HEK293T (cell line): Measurements from ENCODE around the gene LSAMP.

Experiments
- ARNT ChIP-seq: fragments of 450-650 bp; IDR thresholded peaks from 2 replicates; pipeline ENCODE4 v1.6.1; 2017; ENCODE audit warnings: mild to moderate bottlenecking
- BHLHE40 ChIP-seq: fragments of 450-650 bp; IDR thresholded peaks from 2 replicates; pipeline ENCODE4 v1.6.1; 2016; ENCODE audit warnings: mild to moderate bottlenecking, moderate library complexity, borderline replicate concordance
- CTBP1 ChIP-seq: fragments of 450-650 bp; IDR thresholded peaks from 2 replicates; pipeline ENCODE4 v1.6.1; 2016; ENCODE audit warnings: borderline replicate concordance
- FOXK2 ChIP-seq: fragments of 450-650 bp; IDR thresholded peaks from 2 replicates; pipeline ENCODE4 v1.6.1; 2016; ENCODE audit warnings: mild to moderate bottlenecking
- FOXM1 ChIP-seq: fragments of 450-650 bp; IDR thresholded peaks from 2 replicates; pipeline ENCODE4 v1.6.1; 2017; ENCODE audit warnings: mild to moderate bottlenecking, borderline replicate concordance
- HDGF ChIP-seq: fragments of 450-650 bp; IDR thresholded peaks from 2 replicates; pipeline ENCODE4 v1.6.1; 2017; ENCODE audit warnings: antibody characterized with exemption, borderline replicate concordance
- L3MBTL2 ChIP-seq: fragments of 450-650 bp; conservative IDR thresholded peaks from 2 replicates; pipeline ENCODE4 v1.6.1; 2016; ENCODE audit warnings: mild to moderate bottlenecking
- NFRKB ChIP-seq: fragments of 450-650 bp; IDR thresholded peaks from 2 replicates; pipeline ENCODE4 v1.6.1; 2016; ENCODE audit warnings: mild to moderate bottlenecking, moderate library complexity
- SP1 ChIP-seq: fragments of 450-650 bp; IDR thresholded peaks from 2 replicates; pipeline ENCODE4 v1.6.1; 2017
- SUZ12 ChIP-seq: fragments of 450-650 bp; IDR thresholded peaks from 2 replicates; pipeline ENCODE4 v1.6.1; 2016; ENCODE audit warnings: mild to moderate bottlenecking
- ZNF384 ChIP-seq: fragments of 450-650 bp; IDR thresholded peaks from 2 replicates; pipeline ENCODE4 v1.6.1; 2016
- TF ChIP-seq, protein P1 (sequence below): fragments of 450-650 bp; IDR thresholded peaks from 2 replicates; pipeline ENCODE4 v1.6.1; 2016

DNA sequence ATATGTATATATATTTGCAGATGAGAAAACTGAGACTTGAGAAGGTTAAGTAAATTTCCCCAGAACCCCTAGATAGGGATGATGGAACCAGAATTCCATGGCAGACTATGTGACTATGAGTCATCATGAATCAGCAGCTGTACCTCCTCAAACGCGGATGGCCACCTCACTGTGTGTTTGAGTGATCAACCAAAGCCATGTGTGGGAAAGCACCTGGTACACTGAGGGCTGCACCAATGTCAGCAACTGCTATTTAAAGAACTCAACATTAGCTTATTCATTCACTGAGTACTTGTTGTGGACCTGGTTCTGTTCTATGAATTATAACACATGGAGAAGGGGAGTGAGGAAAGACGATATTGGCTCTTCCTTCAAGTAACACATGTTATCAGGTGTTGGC, 445.0 kb downstream of the LSAMP start:
- TF ChIP-seq HDGF = no peak
- TF ChIP-seq NFRKB = no peak
- no peak for TF ChIP-seq FOXM1
- no peak for TF ChIP-seq BHLHE40
- TF ChIP-seq SUZ12 = no peak
- TF ChIP-seq SP1 = no peak
- no peak for TF ChIP-seq FOXK2
- TF ChIP-seq, protein P1, sequence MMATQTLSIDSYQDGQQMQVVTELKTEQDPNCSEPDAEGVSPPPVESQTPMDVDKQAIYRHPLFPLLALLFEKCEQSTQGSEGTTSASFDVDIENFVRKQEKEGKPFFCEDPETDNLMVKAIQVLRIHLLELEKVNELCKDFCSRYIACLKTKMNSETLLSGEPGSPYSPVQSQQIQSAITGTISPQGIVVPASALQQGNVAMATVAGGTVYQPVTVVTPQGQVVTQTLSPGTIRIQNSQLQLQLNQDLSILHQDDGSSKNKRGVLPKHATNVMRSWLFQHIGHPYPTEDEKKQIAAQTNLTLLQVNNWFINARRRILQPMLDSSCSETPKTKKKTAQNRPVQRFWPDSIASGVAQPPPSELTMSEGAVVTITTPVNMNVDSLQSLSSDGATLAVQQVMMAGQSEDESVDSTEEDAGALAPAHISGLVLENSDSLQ = no peak
- TF ChIP-seq CTBP1 = no peak
- TF ChIP-seq ZNF384 = no peak
- TF ChIP-seq ARNT = no peak
- TF ChIP-seq L3MBTL2 = no peak
